Sciatic nerve (tissue), 2 donors: ENCODE results near the gene FAM171A2. TPM values are rescaled to one million over a fixed set of nuclear protein-coding genes. Genes with fewer than 3 reads are reported as not detected.
"Not testable (repeated sequence)": the region's sequence is repeated elsewhere in the genome, so short reads cannot be mapped to it uniquely, and the experiment has no call there.

Source experiments
- ATAC-seq: fragments of 200-7000 bp; cut with Tn5 transposase; one replicate; pipeline ENCODE4 v1.9.1; 2020; ENCODE audit warnings: mild to moderate bottlenecking, moderate library complexity
- DNase-seq: peaks from one replicate; pipeline ENCODE4 v3.0.0-alpha.2; 2020; ENCODE audit warnings: low spot score
- intact Hi-C: fragments of 100-400 bp; cut with DNase I; formaldehyde crosslinking; loops from one replicate; pipeline ENCODE4 v1.14.2; 2022
- total RNA-seq: library from RNA; stranded (reverse); fragmentation: NEBNext Ultra II Directional; extraction: Animal tissue kit (Norgen Biotek cat#: 25700); gene quantifications from one replicate; pipeline ENCODE4 v1.2.1, GENCODE V29; 2021
- donor health status: DM: no; HTN: no; CAD: no.
- donor health status: DM: no; HTN: no; CAD: no.

FAM171A2 gene
- total RNA-seq, 1 donor from 2014 or later: 3.7 TPM

DNA sequence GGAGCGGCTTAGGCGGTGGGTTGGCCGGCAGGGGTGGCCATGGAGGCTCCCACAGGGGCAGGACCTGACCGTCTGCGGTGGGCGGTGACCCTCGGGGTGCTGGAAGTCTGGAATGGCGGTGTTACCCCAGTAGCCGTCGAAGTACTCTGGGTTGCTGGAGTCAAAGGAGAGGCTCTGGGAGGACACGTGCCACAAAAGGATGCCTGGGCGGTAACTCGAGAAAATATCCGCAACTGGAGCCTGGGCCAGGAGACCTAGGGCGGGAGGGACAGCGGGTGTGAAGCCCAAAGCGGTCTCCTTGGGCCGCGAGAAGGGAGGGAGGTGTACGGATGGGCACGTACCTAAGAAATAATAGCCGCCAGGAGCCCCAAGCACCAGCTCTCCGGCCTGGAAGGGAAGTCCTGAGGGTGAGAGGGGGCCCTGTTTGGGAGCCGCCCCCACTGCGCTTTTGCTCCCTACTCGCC lies 21.2 kb upstream of the FAM171A2 start:
- ATAC-seq: peak; percentile 25
- intact Hi-C loops: no loop called here

DNA sequence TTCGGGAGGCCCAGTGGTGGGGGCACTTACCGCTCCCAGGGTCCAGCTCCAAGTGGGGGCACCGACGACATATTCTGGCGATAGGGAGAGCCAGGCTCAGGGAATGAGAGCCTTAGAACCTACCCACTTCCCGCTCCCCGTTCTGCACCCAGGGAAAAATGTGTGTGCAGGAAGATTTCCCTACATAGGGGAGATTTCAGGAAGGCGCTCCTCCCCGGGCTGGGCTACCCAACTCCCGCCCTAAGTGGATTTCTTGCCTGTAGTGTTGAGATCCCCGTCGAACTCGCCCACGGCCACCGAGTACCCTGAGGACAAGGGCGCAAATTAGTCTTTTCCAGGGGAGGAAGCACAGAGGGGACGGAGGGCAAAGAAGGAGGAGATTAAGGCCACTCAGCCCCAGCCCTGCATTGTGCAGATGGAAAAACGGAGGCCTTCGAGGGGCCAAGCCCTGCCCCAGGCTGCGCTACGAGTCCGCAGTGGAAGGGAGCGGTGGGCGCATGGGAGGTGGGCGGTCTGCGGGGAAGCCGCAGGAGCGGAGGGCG lies 20.7 kb upstream of the FAM171A2 start:
- ATAC-seq: no peak
- intact Hi-C loops: no loop called here
- DNase-seq: no peak

More for the DNA sequence above, 21.2 kb upstream of the FAM171A2 start:
- DNase-seq: no peak

DNA sequence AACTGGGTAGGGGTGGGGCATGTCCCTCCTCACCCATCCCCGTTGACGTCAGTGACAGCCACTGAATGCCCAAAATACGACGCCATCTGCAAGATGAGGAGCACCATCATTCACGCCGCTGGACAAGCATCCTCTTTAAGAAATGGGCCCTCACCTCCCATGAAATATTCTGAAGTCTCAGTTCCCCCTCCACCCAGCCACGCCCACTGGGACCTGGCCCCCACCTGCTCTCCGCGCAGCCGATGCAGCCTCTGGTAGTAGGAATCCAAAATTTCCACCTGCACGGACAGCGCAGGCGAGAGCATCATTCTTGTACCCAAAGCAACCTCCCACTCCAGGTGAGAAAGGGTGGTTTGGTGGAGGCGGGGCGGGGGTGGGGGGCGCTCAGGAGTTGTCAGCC lies 20.2 kb upstream of the FAM171A2 start:
- ATAC-seq (no peak), DNase-seq (no peak)
- intact Hi-C loops: no loop called here

DNA sequence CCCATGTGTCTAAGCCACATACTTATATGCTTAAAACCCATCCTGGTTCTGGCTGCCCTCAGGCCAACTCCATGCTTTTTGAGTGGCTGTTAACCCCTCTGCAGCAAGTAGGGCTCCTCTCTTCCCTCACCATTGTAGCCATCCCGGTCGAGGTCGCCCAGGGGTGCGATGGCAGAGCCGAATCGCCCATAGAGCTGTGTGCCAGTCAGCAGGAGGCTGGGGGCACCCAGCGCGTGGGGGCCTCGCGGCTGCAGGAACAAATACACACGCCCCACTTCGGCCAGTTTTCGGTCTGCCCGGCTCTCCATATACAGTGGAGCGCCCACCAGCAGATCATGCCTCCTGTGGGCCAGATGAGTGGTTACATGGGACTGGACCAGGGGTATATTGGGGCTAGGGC lies 19.7 kb upstream of the FAM171A2 start:
- DNase-seq (no peak), ATAC-seq (no peak)
- intact Hi-C loops: no loop called here

DNA sequence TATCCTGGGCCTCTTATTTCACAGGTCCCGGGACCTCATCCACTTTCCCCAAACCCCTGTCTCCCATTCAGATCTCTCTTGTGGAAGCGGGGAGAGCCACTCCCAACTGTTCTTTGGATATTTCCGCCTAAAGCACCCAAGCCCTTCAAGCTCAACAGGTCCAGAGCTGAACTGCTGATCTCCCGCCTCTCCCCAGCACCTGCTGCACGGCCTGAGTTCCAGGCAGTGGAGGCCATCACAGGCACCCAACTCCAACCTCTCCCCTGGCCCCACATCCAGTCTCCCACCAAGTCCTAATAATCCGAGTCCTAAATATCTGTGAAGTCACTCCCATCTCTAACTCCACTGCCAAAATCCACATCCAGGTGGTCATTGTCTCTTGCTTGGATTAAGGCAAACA lies 19.3 kb upstream of the FAM171A2 start:
- DNase-seq: no peak
- ATAC-seq: no peak
- intact Hi-C loops: no loop called here

DNA sequence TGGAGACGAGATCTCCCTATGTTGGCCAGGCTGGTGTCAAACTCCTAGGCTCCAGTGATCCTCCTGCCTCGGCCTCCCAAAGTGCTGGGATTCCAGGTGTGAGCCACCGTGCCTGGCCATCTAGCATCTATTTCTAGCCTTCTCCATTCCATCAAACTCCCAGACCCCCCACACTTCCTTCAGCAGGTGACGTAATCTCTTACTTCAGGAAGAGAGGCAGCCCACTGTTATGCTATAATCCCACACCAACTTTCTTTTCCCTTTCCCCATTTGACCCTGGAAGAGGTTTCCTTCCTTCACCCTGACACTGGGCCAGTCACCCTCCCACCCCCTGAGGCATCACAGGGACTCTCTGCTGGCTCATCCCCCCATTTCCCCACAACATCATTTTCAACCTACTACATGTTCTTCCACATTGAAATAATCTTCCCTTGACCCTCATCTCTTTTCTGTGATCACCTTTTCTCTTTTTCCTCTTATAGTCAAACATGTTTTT lies 18.2 kb upstream of the FAM171A2 start:
- DNase-seq (no peak), ATAC-seq (no peak)
- intact Hi-C loops: no loop called here

DNA sequence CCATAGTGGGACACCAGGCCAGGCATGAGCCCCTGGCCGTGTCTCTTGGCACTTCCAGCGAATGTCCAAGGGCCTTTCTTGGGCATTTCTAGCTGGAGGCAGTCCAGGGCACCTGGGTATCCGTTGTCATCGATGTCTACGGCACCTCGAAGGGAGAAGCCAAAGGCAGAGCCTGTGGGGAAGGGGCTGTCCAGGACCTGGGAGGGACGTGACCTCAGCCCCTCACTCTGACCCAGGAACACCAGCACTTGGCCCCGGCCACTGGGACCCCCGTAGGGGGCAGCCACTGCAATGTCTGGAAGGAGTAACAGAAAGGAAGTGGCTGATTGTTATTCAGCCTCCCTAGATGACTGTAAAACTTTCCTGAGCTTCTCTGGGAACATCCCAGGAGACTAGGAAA lies 17.1 kb upstream of the FAM171A2 start:
- DNase-seq (no peak), ATAC-seq (no peak)
- intact Hi-C loops: no loop called here

DNA sequence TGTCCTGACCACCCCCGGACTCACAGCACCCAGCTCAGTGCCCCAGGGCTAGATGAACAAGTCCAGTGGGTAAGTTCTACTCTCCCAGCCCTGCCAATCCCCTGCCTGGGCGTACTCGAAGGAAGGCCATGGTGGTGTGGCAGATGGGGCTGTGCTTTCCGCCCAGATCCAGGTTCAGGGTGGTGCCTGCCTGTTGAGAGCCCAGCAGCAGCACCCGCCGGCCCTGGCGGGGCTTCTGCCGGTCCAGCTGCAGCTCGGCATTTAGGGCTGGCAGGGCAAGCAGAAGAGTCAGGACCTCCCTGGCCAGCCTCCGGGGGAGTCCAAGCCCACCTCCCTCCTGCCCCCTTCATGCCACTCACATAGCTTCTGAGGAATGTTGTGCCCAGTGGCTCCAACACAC lies 16.2 kb upstream of the FAM171A2 start:
- intact Hi-C loops: no loop called here
- no peak for DNase-seq
- no peak for ATAC-seq

DNA sequence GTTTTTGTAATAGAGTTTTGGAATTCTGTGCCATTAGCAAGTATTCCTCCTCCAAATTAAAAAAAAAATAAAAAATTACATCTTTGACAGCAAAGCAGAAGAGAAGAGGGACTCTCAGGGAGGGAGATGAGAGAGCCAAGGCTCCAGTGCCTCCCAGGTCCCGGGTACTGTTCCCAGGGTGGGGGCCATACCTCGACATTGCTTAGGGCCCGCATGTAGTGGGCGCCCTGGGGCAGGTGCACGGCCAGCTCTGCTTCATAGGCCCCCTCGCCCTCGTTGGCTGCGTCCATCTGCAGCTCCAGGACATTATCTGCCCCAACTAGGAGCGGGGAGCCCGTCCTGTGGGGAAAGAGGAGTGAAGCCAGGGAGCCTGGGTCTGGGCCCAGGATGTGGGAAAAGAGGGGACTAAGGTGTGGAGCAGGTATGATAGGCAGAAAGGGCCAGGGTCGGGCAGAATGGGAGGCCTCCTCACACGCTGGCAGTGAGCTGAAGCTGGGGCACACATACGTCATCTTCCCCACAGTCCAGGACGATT lies 14.6 kb upstream of the FAM171A2 start:
- no peak for ATAC-seq
- intact Hi-C loops: no loop called here
- DNase-seq: no peak

DNA sequence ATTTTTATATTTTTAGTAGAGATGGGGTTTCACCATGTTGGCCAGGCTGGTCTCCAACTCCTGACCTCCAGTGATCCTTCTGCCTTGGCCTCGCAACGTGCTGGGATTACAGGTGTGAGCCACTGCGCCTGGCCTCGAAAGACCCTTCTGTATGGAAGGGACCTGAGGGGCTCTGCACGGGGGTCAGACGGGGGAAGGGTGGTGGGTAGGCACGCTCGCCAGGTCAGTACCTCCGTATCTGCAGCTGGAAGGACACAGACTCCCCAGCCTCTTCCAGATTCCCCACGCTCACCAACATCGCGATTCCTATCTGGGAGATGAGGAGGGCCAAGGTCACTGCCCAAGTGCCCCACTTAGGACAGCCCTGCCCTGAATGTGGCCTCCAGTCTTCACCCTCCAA lies 13.1 kb upstream of the FAM171A2 start:
- intact Hi-C loops: no loop called here
- no peak for ATAC-seq
- no peak for DNase-seq

DNA sequence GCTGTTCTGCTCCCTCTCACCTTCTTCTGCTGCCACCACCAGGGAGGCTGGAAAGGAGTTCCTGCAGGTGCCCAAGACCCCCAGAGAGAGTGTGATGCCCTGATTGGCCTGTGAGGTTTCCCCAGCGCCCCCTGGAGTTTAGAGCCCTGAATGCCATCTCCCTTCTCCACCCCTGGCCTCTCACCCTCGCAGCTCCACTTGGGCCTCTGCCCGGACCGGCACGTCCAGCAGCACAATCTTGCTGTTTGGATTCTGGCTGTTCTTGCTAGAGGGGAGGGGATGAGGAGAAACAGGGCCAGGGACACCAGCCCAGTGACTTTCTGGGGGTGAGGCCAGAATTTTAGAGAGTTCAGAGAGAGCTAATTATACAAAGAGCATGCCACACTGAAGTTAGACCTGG lies 12.5 kb upstream of the FAM171A2 start:
- DNase-seq: no peak
- ATAC-seq: peak; percentile 68
- intact Hi-C loops: no loop called here

DNA sequence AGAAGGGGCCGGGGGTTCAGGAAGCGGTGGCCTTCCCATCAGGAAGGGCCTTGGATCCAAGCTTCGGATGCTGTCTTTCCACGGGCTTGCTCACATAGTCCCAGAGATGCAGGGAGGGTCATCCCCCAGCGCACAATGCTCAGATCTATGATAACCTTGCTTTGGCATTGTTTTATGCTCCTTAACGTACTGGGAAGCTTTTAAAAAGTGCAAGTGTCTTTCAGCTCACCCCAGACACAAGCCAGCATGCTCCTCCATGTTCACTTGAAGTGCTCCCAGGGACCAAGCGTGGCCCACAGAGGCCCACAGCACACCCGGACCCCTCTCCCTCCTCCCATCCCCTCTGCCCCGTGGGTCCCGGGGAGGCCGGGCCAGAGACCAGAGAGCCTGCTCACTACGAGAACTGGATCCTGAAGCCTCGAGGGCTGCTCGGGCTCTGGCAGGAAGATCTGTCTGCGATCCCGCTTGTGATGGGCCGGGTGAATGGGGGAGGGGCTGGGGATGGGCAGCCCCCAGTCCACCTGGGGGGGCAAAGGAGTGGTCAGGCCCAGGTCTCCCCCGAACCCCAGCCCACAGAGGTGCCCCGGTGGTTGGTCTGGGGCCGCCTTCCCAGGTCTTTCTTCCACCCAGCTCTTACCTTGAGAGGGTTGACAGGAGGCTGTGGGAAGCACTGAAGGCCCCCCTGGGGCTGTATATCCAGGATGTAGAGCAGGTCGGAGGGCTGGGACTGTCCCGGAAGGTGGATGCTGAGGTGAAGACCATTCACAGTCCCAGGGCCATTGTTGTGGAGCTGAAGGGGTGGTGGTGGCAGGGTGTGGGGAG lies 11.8 kb upstream of the FAM171A2 start:
- ATAC-seq (peak; percentile 29), DNase-seq (no peak)
- intact Hi-C loops: no loop called here

DNA sequence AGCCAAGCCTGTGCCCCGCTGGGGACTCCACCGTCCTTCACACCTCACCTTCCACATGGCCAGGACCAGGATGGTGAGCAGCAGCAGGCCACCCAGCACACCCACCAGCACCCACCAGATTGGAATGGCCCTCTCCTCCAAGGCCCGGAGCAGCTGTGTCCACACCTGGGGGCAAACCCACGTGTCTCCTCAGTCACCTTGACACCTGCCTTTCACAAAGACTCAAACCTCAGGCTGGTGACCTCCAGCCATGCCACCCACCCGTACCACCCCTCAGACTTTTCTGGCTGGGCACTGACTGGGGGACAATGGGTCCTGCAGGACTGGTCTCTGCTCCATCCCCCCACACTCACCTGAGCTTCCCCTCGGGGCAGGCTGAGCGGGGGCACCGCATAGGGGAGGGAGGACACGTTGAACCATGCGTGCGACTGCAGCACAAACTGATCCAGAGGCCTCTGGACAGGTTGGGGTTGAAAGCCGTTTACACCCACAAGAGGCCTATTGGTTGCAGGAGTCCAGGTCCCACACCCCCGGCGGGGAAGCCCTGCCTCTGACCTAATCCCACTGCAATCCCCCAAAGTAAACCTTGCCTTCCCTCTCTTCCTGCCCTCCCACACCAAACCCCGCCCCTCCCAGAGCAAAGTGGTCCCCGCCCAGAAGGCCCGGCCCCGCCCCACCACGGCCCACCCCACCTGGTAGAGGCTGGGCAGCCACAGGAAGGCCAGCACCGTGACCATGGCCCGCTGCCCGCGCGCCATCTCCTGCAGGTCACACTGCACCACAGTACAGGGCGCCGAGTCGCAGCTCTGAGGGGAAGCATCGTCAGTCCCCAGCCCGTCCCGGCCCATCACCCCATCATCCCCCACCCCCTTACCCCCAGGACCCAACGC lies 10.9 kb upstream of the FAM171A2 start:
- ATAC-seq (peak; percentile 32), DNase-seq (no peak)
- intact Hi-C loops: no loop called here

DNA sequence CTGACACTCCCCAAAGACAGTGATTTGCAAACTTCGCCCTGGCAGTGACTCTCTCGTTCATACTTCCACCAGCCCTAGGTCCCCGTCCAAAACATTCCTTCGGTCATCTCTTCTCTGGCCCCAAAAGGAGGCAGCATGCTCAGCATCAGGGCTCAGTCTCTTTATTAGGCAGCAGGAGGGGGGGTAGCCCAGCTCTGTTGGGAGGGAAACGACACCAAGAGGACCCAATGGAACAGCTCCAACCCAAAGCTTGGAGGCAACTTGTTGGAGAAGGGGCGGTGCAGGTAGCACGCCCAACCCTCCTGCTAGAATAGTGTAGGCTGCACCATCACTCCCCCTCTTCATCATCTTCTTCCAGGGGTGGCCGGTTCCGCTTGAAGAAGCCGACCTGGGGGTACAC lies 8.4 kb upstream of the FAM171A2 start:
- DNase-seq (no peak), ATAC-seq (no peak)
- intact Hi-C loops: no loop called here

DNA sequence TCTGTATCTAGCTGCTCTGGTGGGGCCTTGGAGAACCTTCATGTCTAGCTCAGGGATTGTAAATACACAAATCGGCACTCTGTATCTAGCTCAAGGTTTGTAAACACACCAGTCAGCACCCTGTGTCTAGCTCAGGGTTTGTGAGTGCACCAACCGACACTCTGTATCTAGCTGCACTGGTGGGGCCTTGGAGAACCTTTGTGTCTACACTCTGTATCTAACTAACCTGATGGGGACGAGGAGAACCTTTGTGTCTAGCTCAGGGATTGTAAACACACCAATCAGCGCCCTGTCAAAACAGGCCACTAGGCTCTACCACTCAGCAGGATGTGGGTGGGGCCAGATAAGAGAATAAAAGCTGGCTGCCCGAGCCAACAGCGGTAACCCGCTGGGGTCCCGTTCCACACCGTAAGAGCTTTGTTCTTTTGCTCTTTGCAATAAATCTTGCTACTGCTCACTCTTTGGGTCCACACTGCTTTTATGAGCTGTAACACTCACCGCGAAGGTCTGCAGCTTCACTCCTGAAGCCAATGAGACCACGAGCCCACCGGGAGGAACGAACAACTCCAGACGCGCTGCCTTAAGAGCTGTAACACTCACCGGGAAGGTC lies 5.9 kb upstream of the FAM171A2 start:
- ATAC-seq, intact Hi-C loops, DNase-seq: not testable (repeated sequence)

DNA sequence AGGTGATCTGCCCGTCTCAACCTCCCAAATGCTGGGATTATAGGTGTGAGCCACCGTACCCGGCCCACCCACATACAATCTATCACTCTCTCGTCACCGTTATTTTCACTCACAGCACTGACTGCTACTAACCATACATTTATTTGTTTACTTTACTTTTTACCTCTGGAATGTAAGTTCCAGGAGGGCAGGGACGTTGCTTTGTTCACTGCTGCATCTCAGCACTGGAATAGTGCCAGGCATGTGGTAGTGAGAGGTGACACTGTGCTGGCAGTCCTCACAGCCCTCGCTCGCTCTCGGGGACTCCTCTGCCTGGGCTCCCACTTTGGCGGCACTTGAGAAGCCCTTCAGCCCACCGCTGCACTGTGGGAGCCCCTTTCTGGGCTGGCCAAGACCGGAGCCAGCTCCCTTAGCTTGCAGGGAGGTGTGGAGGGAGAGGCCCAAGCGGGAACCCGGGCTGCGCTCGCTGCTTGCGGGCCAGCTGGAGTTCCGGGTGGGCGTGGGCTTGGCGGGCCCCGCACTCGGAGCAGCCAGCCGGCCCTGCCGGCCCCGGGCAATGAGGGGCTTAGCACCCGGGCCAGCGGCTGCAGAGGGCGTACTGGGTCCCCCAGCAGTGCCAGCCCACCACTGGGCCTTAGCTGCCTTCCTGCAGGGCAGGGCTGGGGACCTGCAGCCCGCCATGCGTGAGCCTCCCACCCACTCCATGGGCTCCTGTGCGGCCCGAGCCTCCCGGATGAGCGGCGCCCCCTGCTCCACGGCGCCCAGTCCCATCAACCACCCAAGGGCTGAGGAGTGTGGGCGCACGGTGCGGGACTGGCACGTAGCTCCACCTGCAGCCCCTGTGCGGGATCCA lies 5.0 kb upstream of the FAM171A2 start:
- intact Hi-C loops, DNase-seq: not testable (repeated sequence)

DNA sequence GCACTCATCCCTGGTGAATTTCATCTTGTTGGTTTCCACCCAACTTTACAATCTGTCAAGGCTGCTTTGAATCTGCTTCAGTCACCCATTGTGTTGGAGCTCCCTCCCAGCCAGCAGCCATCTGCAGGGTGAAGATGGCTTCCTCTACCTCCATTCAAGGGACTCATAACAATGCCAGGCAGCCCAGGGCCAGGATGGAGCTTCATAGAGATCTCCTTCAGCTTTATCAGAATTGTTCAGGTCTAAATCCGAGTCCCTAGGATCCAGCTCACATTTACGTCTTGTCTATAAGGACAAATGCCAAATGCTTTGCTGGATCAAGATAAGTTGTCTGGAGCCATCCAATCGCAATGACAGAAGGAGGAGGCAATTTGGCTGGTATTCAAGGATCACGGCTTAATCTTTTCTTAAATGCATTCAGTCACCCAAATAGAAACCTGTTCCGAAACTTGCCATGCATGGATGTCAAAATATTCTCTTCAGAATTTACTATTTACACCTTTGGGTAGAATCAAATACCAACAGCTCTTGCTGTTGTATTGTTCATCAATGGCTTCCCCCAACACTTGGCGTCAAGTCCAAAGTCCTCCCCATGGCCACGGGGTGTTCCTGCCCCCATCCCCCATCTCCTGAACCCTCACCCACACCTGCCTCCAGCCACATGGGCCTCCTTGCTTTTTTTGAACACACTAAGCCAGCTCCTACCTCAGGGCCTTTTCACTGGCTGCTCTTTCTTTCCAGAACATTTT lies 3.8 kb upstream of the FAM171A2 start:
- DNase-seq: no peak
- intact Hi-C loops: no loop called here

More for the DNA sequence above, 5.0 kb upstream of the FAM171A2 start:
- not testable (repeated sequence) for ATAC-seq

More for the DNA sequence above, 3.8 kb upstream of the FAM171A2 start:
- no peak for ATAC-seq
